HepG2 (cell line): Measurements from ENCODE around the gene RWDD4. TPM values are rescaled to one million over a fixed set of nuclear protein-coding genes. Genes with fewer than 3 reads are reported as not detected.

Experiments used
- polyA plus RNA-seq, 8 experiments: library from polyadenylated mRNA; depleted of rRNA in 3 of 8; stranded (reverse) in 7 of 8; unstranded in 1 of 8; fragments of >200 nt; fragmentation: Illumina TruSeq in 4 of 8; extraction: Trizol in 4 of 8; gene quantifications; 2 replicates each; pipeline versions ENCODE4 v1.2.1 to v1.2.3, GENCODE V29; 2011 to 2016; ENCODE audit warnings: low read depth in 4 of 8, missing spikeins in 1 of 8, mixed read lengths in 1 of 8; ENCODE audit not compliant: insufficient read depth in 1 of 8
- small RNA-seq, 3 experiments: library from RNA; depleted of rRNA; stranded (forward); fragments of <200 nt; gene quantifications; one replicate each; pipeline ENCODE3, GENCODE V24; 2012; ENCODE audit warnings: low read depth in 2 of 3, low replicate concordance in 1 of 3; ENCODE audit not compliant: insufficient read length in 3 of 3, insufficient read depth in 2 of 3
- total RNA-seq, 5 experiments: library from RNA; depleted of rRNA; stranded (reverse); fragments of >200 nt; fragmentation: Illumina TruSeq; extraction: Trizol; gene quantifications; 2 replicates each; pipeline ENCODE4 v1.2.3, GENCODE V29; 2016; ENCODE audit warnings: low read depth in 1 of 5

The RWDD4 gene
- total and polyA plus RNA-seq, 2 of the 13 experiments (the other 11 are each of a cell fraction or from before 2014, with no cell fraction given), result 10.2 to 25.4 TPM

Small RNA genes lying within 50 kb of the gene (small RNA-seq; reads per million reads assigned to genes)
- gene RNU6-1053P, result 0 reads per million in 3 experiments
- 0 reads per million in 3 experiments for gene RNU6-335P
- gene RNU6-479P, result 0 reads per million in 3 experiments

Other genes starting within 250 kb of the RWDD4 start
- 18.7 and 21.4 TPM in 2 replicates for gene CDKN2AIP, start 214.5 kb downstream of the RWDD4 start, total RNA-seq (2016; rRNA removed; fragmentation: Illumina TruSeq; extraction: Trizol)
- 14.1 and 17.0 TPM in 2 replicates for gene CDKN2AIP, start 214.5 kb downstream of the RWDD4 start, polyA plus RNA-seq (2011; rRNA removed)
- gene ING2, start 154.1 kb downstream of the RWDD4 start, total RNA-seq (2016; rRNA removed; fragmentation: Illumina TruSeq; extraction: Trizol), result 12.4 and 16.9 TPM in 2 replicates
- 3.9 and 6.6 TPM in 2 replicates for gene ING2, start 154.1 kb downstream of the RWDD4 start, polyA plus RNA-seq (2011; rRNA removed)
- gene TRAPPC11, start 108 bp upstream of the RWDD4 start, total RNA-seq (2016; rRNA removed; fragmentation: Illumina TruSeq; extraction: Trizol), result 18.0 and 22.7 TPM in 2 replicates
- 17.3 and 23.2 TPM in 2 replicates for gene TRAPPC11, start 108 bp upstream of the RWDD4 start, polyA plus RNA-seq (2011; rRNA removed)
- 0.04 and 0.15 TPM in 2 replicates for gene STOX2, start 246.1 kb upstream of the RWDD4 start, total RNA-seq (2016; rRNA removed; fragmentation: Illumina TruSeq; extraction: Trizol)
- 0.01 TPM in 2 replicates for gene STOX2, start 246.1 kb upstream of the RWDD4 start, polyA plus RNA-seq (2011; rRNA removed)